Bronchial epithelial cell (primary cell): ENCODE measurements around the gene NIM1K. TPM values are rescaled to one million over a fixed set of nuclear protein-coding genes. Genes with fewer than 3 reads are reported as not detected.
A peak's percentile ranks its signal among the peaks of the same experiment; 100 is the strongest.
"Not testable (repeated sequence)": the region's sequence is repeated elsewhere in the genome, so short reads cannot be mapped to it uniquely, and the experiment has no call there.

Experiments used
- DNase-seq: peaks from one replicate; pipeline ENCODE4 v3.0.0-alpha.2; 2010; ENCODE audit warnings: low read depth
- FAIRE-seq: peaks from 2 replicates; lab custom pipeline; 2011; peaks lifted over from hg19 to GRCh38; lab: Jason Lieb, UNC
- H3K27me3 ChIP-seq: 2 replicates; pipeline ENCODE4 v1.5.1; 2011; ENCODE audit warnings: low read length; ENCODE audit not compliant: control insufficient read depth, insufficient read depth
- H3K36me3 ChIP-seq: 2 replicates; pipeline ENCODE4 v1.5.1; 2011; ENCODE audit warnings: low read length; ENCODE audit not compliant: control insufficient read depth, insufficient read depth
- H3K4me3 ChIP-seq: 2 replicates; pipeline ENCODE4 v1.5.1; 2011; ENCODE audit warnings: mild to moderate bottlenecking, low read depth, low read length, control low read depth
- total RNA-seq: library from RNA; depleted of rRNA; stranded (reverse); fragments of >200 nt; gene quantifications from 2 replicates; pipeline ENCODE4 v1.2.1, GENCODE V29; 2014
- TF ChIP-seq, protein P1 (sequence below): IDR thresholded peaks from 2 replicates; pipeline ENCODE4 v1.5.1; 2011; ENCODE audit warnings: mild to moderate bottlenecking, moderate library complexity, low read length, control low read depth, inconsistent platforms; ENCODE audit not compliant: insufficient read depth, severe bottlenecking

The NIM1K gene
- total RNA-seq, 1 donor from 2014 or later = not detected

DNA sequence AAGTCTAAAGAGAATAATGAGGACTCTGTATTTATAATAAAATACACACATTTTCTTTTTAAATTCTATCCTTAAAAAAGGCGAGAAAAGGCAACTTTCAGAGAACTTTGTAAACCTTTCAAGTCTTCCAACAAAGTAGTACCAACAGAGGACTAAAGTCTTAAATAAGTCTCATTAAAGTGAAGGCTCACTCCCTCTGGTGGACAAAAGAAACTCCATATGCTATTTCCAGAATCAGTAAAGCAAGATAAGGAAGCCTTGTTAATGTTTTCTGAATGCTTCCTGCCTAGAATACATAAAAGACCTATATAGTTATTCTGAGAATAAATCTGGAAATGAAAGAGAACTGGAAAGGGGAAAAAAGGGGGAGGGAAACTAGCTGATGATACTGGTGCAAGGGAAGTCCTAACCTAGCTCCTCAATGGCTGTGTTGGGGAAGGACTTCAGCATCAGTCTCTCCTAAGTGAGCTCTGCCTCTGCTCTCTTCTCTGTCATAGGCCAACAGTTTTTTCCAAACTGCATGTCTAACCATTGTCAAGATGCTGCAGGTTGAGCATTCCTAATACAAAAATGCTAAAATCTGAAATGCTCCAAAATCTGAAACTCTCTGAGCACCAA, 114.0 kb downstream of the NIM1K start:
- DNase-seq = peak; percentile 56
- H3K4me3 ChIP-seq = no peak overlapping the region
- TF ChIP-seq, protein P1, sequence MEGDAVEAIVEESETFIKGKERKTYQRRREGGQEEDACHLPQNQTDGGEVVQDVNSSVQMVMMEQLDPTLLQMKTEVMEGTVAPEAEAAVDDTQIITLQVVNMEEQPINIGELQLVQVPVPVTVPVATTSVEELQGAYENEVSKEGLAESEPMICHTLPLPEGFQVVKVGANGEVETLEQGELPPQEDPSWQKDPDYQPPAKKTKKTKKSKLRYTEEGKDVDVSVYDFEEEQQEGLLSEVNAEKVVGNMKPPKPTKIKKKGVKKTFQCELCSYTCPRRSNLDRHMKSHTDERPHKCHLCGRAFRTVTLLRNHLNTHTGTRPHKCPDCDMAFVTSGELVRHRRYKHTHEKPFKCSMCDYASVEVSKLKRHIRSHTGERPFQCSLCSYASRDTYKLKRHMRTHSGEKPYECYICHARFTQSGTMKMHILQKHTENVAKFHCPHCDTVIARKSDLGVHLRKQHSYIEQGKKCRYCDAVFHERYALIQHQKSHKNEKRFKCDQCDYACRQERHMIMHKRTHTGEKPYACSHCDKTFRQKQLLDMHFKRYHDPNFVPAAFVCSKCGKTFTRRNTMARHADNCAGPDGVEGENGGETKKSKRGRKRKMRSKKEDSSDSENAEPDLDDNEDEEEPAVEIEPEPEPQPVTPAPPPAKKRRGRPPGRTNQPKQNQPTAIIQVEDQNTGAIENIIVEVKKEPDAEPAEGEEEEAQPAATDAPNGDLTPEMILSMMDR = peak; percentile 53
- FAIRE-seq = no peak
- H3K27me3 ChIP-seq = no peaks in the 10 kb centered on the region
- H3K36me3 ChIP-seq = peaks cover 1% of the 10 kb centered on the region

DNA sequence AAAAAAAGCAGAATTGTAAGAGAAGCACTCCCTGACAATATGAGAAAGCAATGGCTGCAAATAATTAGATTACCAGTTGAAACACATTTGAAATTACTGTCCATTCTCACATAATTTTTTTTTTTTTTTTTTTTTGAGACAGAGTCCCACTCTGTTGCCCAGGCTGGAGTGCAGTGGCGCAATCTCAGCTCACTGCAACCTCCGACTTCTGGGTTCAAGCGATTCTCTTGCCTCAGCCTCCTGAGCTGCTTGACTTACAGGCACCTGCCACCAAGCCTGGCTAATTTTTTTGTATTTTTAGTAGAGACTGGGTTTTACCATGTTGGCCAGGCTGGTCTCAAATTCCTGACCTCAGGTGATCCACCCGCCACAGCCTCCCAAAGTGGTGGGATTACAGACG, 114.9 kb downstream of the NIM1K start:
- DNase-seq, H3K36me3 ChIP-seq, FAIRE-seq: not testable (repeated sequence)

GRCh38 chr5:43309122-43309521, 117.1 kb downstream of the NIM1K start:
- DNase-seq (no peak), FAIRE-seq (no peak)
- Histone ChIP-seq H3K27me3 (no peaks in the 10 kb centered on the region), H3K4me3 (no peak overlapping the region), H3K36me3 (peaks cover 1% of the 10 kb centered on the region)
- TF ChIP-seq, protein P1 = no peak

More for the DNA sequence above, 114.9 kb downstream of the NIM1K start:
- not testable (repeated sequence) for H3K4me3 ChIP-seq, H3K27me3 ChIP-seq

DNA sequence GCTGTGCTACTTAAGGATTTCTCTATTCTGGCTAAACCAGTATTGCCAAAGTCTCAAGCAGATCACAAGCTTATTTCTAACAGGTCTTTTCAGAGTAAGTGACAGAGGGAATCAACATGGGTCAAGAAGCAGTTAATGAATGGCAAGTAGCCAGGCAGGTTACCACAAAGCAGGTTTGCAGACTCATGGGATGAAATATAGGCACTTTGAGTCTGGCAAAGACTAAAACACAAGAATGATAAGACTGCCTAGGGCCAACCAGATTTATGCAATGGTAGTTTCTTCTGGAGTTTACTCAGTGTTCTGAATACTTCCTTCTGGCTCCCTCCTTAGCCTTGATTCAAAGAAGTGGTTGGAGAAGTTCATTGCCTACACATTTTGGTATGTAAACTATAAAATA, 117.6 kb downstream of the NIM1K start:
- Histone ChIP-seq H3K27me3 (no peaks in the 10 kb centered on the region), H3K36me3 (peaks cover 1% of the 10 kb centered on the region), H3K4me3 (no peak overlapping the region)
- no peak for FAIRE-seq
- peak; percentile 61 for DNase-seq
- TF ChIP-seq, protein P1 = no peak

DNA sequence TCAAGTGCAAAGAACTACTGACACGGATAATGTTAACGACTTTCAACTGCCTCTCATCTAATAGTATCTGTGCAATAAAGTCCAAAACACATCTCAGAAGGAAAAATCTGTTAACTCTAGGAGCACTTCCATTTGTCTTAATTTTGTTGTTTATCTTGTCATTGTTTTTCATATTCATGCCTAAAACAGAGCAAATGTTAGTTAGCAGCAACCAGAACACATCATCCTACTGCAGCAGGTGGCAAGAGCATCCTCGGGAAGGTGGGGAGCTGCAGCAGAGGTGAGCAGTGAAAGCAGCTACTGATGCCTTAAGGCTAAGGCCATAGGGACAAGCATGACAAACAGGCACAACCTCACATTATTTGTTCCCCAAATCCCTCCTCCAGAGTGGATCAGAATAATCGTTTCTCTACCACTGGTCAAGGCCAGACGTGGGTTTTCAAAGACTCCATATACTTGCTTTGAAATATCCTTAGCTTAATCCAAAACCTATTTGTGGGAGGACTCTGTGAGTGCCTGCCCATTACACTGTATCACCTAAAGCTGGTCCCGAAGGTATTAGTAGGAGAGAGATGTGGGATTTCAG, 120.1 kb downstream of the NIM1K start:
- DNase-seq = no peak
- Histone ChIP-seq H3K4me3 (peak overlapping the region; percentile 71), H3K27me3 (no peaks in the 10 kb centered on the region), H3K36me3 (peaks cover 1% of the 10 kb centered on the region)
- no peak for FAIRE-seq
- TF ChIP-seq, protein P1 = no peak

DNA sequence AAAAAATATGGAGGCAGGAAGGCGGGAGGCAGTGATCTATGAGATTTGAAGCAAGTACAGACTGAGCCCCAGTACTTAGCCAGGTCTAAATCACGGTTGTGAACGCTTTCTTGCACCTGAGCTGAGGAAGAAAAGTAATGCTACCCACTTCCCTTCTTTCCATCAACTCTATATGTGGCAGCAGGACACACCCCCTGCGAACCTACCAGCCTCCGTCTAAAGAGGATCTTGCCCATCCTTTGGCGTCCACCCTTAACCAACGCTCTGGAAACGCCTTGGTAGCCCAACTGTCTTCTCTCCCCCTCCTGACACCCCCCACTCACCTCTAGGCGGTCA, 120.6 kb downstream of the NIM1K start:
- peak overlapping the region; percentile 71 for H3K4me3 ChIP-seq
- no peak for FAIRE-seq
- no peaks in the 10 kb centered on the region for H3K27me3 ChIP-seq
- no peak for DNase-seq
- peaks cover 1% of the 10 kb centered on the region for H3K36me3 ChIP-seq
- TF ChIP-seq, protein P1 = no peak
